NCI-H2107 treated with DMSO at 0.1 percent for 48 hours (cell line): ENCODE measurements around the gene GPR155.

Source experiments
- DNase-seq: peaks from one replicate; lab custom pipeline; 2025; ENCODE audit not compliant: unreplicated experiment; lab: John Stamatoyannopoulos, UW

Gene GPR155

DNA sequence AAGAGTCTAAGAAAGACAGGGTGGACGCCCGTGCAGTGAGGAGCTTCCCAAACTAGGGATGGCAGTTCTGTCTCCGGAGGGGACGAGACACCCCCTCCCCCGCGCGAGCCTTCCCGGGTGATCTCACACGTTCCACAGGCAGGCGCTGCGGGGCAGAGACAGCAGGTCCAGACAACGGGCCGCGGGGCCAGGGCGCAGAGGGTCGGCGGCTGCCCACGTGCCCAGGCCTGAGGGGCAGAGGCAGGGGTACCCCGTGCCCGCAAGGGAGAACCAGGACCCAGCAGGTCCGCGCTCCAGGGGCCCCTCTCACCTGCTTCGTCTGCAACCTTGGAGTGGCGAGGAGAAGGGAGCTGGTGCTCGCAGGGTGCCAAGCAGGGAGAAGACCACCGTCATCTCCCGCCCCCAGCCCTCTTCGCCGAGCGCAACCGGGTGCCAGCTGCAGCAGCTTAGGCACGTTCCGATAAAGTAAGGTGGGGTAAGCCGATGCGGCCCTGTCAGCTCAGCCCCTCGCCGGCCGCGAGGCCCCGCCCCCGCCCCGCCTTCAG is at the start of gene GPR155:
Gene GPR155, minus strand, starts transcription at position 467 of the 545 bp plus-strand sequence. CDS start 5,073 bp downstream, outside the sequence.
- DNase-seq = no peak

- DNase-seq = peak; percentile 33
These were observed 49.2 kb upstream of the GPR155 start for GRCh38 chr2:174535757-174536703.

DNA sequence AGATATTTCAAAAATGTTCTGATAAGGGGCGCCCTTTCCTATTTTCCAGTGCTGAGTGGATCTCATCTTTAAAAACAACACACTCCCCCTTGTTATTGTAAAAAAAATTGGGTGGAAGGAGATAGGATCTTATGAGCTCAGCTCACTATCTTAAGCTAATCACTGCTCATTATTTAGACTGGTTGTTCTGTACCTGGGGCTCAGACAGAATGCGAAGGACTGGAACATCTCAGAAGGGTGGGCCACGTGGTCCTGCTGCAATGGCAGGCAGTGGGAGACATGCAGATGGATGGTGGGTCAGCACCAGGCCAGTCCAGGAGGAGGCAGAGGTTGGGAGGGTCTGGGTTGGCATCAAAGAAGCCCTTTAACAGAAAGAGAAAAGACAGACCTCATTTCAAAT is 48.3 kb upstream of the GPR155 start:
- no peak for DNase-seq

- DNase-seq = no peak
These were observed 43.1 kb upstream of the GPR155 start for GRCh38 chr2:174529916-174530315.

- DNase-seq = no peak
These were observed 41.1 kb upstream of the GPR155 start for GRCh38 chr2:174527959-174528358.

GRCh38 chr2:174527101-174527721 is 40.4 kb upstream of the GPR155 start:
- no peak for DNase-seq

- DNase-seq = no peak
These were observed 37.7 kb upstream of the GPR155 start for GRCh38 chr2:174524527-174524926.

DNA sequence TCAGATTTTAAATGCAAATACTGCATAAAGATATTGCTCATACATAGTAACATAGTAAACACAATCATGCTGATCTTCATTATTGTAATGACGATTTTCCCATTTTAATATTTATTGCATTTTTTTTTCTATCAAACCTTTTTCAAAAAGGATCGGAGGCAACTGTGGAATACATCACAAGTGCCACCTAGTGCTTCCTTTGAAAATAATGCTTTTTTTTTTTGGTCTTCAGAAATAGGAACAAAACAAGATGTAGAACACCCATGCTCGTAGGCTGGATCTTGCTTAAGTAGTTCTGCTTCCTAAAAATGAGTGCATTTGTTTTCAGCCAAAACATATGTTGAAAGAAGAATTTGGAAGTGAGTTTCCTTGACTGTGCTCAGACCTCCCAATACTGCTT is 35.7 kb upstream of the GPR155 start:
- DNase-seq = no peak

GRCh38 chr2:174518395-174518794 is 31.6 kb upstream of the GPR155 start:
- no peak for DNase-seq

- DNase-seq = no peak
These were observed 29.9 kb upstream of the GPR155 start for GRCh38 chr2:174516501-174517378.

- DNase-seq = no peak
These were observed 25.5 kb upstream of the GPR155 start for GRCh38 chr2:174512345-174512744.

- DNase-seq = no peak
These were observed 24.9 kb upstream of the GPR155 start for GRCh38 chr2:174511580-174512260.

DNA sequence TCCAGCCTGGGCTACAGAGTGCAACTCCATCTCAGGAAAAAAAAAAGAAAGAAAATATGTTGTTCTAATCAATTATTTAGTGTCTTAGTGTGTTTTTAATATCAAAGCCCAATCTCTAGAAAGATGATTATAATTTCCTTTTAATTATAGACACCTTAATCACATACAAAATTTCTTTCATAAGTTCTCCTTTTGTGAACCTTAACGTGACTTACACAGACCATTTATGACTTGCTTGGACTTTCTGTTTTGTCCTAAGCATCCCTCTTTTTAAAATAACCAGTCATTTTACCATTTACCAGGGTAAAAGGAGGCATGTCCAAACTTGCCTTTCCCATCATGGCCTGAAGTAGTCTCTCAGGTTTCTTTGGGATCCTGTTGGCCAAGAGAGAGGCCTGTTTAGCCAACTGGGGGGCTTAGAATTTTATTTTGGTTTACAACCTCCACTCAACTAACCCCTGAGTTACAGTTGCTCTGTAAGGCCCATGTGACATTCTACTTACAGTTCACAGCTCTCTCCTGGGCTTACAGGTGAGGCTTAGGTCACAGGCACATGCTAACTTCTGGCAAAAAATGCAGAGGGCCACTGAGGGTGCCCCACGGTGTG is 23.9 kb upstream of the GPR155 start:
- no peak for DNase-seq

DNA sequence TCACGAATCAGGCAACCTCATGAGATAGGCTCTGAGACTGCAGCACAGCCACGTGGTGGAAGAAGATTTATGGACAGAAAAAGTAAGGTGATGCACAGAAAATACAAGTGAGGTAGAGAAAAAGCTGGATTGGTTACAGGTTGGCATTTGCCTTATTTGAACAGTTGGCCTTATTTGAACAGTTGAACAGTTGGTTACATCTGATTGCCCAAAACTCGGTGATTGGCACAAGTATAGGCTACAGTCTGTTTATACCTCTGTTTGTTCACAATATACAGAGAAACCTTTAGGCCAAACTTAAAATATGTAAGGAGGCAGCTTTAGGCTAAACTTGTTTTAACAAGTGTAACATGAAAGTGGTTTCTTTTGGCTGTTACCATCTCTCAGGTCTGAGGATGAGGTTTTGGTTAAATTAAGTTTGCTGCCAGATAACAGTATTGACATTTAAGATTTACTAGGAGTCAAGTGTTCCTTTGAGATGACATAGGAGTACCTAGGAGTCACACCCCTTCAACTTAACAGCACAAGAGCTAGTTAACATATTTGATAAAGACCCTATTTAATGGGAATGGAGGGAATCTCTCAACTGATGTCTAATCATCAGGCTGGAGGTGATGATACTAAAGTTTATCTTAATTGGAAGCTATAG is 16.5 kb upstream of the GPR155 start:
- DNase-seq = no peak

- no peak for DNase-seq
These were observed 12.5 kb upstream of the GPR155 start for GRCh38 chr2:174499371-174499770.

DNA sequence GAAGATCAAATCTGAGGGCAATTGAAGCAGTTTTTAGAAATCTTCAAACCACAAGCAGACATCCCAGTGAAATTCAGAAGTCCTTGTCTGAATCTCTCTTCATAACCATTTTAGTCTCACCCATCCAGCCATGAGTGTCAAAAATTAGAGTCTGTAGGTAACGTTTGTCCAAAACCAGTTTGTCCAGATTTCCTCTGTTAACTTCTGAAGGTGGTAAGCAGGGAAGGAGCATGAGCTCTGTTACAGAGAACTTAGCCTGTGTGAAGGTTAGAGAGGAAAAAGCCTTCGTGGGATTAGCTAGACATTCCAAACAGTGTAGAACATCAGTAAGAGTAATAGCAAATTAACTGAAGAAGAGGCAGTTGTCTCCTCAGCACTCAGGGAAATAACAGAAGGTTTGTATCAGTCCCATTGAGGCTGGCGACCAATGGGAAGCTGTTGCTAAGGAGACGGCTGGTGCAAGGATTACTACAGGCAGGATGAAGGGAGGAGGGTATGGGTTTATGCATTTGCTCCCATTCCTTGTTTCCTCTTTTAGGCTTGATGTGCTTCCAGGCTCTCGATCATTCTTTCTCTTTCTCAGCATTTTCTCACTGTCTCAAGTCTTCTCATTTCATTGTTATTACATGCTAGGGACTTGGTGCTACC is 8.7 kb upstream of the GPR155 start:
- DNase-seq = no peak

- no peak for DNase-seq
These were observed 6.9 kb upstream of the GPR155 start for GRCh38 chr2:174493549-174494331.

DNA sequence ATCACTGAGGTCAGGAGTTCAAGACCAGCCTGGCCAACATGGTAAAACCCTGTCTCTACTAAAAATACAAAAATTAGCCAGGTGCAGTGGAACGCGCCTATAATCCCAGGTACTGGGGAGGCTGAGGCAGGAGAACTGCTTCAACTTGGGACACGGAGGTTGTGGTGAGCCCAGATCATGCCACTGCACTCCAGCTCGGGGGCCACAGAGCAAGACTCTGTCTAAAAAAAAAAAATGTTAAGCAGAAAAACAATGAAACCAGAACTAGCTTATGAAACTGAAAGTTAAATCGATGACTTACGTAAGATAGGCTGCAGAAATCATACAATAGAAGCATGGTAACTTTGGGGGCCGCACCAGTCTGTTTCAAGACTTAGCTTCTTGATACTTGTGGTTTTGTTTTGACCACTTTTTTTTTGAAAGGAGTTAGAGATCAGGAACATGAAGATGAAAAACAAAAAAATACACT is 6.2 kb upstream of the GPR155 start:
- DNase-seq = no peak
